Ovary (tissue), 9 donors: ENCODE data around the gene NUP188. TPM values are rescaled to one million over a fixed set of nuclear protein-coding genes. Genes with fewer than 3 reads are reported as not detected.

Experiments
- DNase-seq, 5 donors: peaks; one replicate each; pipeline ENCODE4 v3.0.0-alpha.2; 2019 to 2020
- H3K27ac ChIP-seq, 2 donors: fragments of 200-600 bp; one replicate each; pipeline versions ENCODE4 v1.5.1 to v1.8.0; 2019 to 2022
- H3K27me3 ChIP-seq: fragments of 200-600 bp; one replicate; pipeline ENCODE4 v1.8.0; 2022
- H3K36me3 ChIP-seq: fragments of 200-600 bp; sonication (generic); one replicate; pipeline ENCODE4 v1.5.1; 2019
- H3K4me1 ChIP-seq: one replicate; pipeline ENCODE4 v1.8.1; 2013; ENCODE audit warnings: mild to moderate bottlenecking, moderate library complexity; ENCODE audit not compliant: insufficient read depth
- H3K4me3 ChIP-seq: fragments of 200-600 bp; sonication (generic); one replicate; pipeline ENCODE4 v1.5.1; 2017
- H3K9me3 ChIP-seq, 2 donors: fragments of 200-600 bp in 1 of 2; sonication (generic) in 1 of 2; one replicate each; pipeline versions ENCODE4 v1.5.1 to v1.8.1; 2013 to 2019; ENCODE audit warnings: mild to moderate bottlenecking in 1 of 2, moderate library complexity in 1 of 2
- EP300 ChIP-seq: sonication (generic); formaldehyde crosslinking; IDR thresholded peaks from one replicate; pipeline ENCODE4 v1.6.1; 2017; ENCODE audit warnings: antibody characterized with exemption
- POLR2A ChIP-seq: fragments of 450-650 bp; IDR thresholded peaks from one replicate; pipeline ENCODE4 v1.6.1; 2017; ENCODE audit warnings: antibody characterized with exemption, mild to moderate bottlenecking, moderate library complexity
- WGBS, 3 donors: extraction: QIAGEN DNeasy Blood & Tissue Kit in 1 of 3; methylation state at CpG; one replicate each; pipeline versions ENCODE4 v1.1.5 to v1.1.7; 2013 to 2017; 5-methylcytosine and 5-hydroxymethylcytosine counted together
- intact Hi-C, 4 donors: fragments of 100-400 bp; cut with DNase I; formaldehyde crosslinking; loops; one replicate each; pipeline versions ENCODE4 v1.11.0 to v1.15.1; 2022 to 2023
- polyA plus RNA-seq, 2 donors: library from polyadenylated mRNA; stranded (reverse); fragments of 200-250 nt in 1 of 2; fragments of 350-450 nt in 1 of 2; fragmentation: Illumina TruSeq in 1 of 2; extraction: RNeasy Lipid Tissue Mini Kit (QIAGEN cat#74804) in 1 of 2; gene quantifications; one replicate each; pipeline ENCODE4 v1.2.3, GENCODE V29; 2013 to 2014
- total RNA-seq, 7 donors: library from RNA; depleted of rRNA in 2 of 7; stranded (reverse); fragments of >200 nt in 2 of 7; fragmentation: NEBNext Ultra II Directional in 3 of 7; extraction: Animal tissue kit (Norgen Biotek cat#: 25700) in 3 of 7; gene quantifications; one replicate each; pipeline versions ENCODE4 v1.1.0 to v1.2.4, GENCODE V29; 2016 to 2023
- TF ChIP-seq, protein P1 (sequence below), 3 donors: fragments of 450-650 bp in 2 of 3; fragments of 200-600 bp in 1 of 3; IDR thresholded peaks; one replicate each; pipeline versions ENCODE4 v1.5.1 to v1.8.0; 2016 to 2022; ENCODE audit warnings: antibody characterized with exemption in 3 of 3, mild to moderate bottlenecking in 1 of 3
- donor health status: DM: no; HTN: no; CAD: no; lungs with moderate emphysema.
- donor health status: DM: no; HTN: no; CAD: no.
- donor health status: Bipolar disorder and iron deficiency.
- donor health status: DM: yes; HTN: yes; CAD: no.
- donor health status: DM: no; HTN: no; CAD: no.
- donor health status: DM: yes; HTN: yes; CAD: no.

Gene NUP188
- total and polyA plus RNA-seq, 9 donors: 10.6 to 43.8 (median 25.1) TPM

DNA sequence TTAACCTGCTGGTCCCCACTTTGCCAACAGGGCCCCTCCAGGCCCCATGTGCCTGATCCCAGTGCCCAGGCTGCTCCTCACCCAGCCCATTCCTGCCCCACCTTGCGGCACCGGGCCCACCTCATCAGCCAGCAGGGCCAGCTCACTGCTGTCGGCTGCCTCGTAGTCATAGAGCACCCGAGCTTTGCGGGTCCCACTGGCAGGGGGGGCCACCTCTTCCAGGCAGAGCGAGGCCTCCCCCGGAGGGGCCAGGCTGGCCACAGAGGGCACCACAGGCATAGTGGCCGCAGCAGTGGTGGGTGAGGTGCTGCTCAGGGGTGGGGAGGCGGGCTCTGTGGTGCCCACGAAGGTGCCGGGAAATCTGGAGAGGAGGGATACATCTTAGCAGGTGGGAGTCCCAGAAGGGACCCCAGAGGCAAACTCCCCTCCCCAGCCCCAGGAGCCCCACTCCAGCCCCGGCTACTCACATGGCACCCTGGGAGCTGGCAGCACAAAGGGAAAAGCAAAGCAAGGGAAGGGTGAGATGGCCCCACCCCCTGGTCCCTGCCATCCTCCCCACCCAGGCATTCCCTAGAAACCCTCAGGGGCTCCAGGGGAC is 61.6 kb downstream of the NUP188 start:
- no peaks in the 10 kb centered on the region for H3K36me3 ChIP-seq
- peaks cover 10% of the 10 kb centered on the region for H3K4me1 ChIP-seq
- no peak for DNase-seq
- H3K27me3 ChIP-seq: no peaks in the 10 kb centered on the region
- no peak overlapping the region for H3K4me3 ChIP-seq
- H3K27ac ChIP-seq: peak overlapping the region in 1 of 2 donors; percentile 55
- TF ChIP-seq EP300 (no peak), POLR2A (no peak)
- TF ChIP-seq, protein P1, sequence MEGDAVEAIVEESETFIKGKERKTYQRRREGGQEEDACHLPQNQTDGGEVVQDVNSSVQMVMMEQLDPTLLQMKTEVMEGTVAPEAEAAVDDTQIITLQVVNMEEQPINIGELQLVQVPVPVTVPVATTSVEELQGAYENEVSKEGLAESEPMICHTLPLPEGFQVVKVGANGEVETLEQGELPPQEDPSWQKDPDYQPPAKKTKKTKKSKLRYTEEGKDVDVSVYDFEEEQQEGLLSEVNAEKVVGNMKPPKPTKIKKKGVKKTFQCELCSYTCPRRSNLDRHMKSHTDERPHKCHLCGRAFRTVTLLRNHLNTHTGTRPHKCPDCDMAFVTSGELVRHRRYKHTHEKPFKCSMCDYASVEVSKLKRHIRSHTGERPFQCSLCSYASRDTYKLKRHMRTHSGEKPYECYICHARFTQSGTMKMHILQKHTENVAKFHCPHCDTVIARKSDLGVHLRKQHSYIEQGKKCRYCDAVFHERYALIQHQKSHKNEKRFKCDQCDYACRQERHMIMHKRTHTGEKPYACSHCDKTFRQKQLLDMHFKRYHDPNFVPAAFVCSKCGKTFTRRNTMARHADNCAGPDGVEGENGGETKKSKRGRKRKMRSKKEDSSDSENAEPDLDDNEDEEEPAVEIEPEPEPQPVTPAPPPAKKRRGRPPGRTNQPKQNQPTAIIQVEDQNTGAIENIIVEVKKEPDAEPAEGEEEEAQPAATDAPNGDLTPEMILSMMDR (IDR thresholded peaks at IDR 0.05): no peak
- WGBS, 3 donors: 81 to 89% (median 84%) methylated on average over 11 to 13 of the region's 13 CpGs
- no peaks in the 10 kb centered on the region for H3K9me3 ChIP-seq
- intact Hi-C loops: no loop called here

DNA sequence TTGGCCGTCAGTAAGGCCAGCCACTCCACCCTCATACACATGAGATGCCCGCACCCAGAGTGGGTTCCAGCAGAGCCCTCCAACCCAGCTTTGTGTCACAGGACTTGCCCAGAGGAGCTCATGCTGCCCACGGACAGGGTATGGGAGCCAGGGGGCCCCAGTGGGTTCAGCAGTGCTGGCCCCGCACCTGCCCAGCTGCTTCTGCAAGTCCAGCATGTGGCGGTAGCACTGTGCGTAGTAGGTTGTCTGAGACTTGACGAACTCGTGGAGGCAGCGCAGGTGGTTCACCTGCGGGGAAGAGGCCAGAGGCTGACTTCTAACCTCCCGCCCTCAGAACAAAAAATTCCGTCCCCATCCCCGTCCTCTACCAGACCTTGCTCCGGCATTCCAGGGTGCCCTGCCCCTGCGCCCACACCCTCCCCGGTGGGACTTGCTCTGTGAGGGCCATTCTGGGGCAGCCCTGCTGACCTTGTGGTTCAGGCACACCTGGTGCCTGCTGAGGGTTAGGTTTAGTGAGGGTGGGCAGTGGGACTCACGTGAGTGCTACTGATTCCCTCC is 62.2 kb downstream of the NUP188 start:
- H3K27me3 ChIP-seq: no peaks in the 10 kb centered on the region
- H3K9me3 ChIP-seq: no peaks in the 10 kb centered on the region
- H3K36me3 ChIP-seq: no peaks in the 10 kb centered on the region
- no peak overlapping the region for H3K4me3 ChIP-seq
- H3K27ac ChIP-seq: no peak overlapping the region
- H3K4me1 ChIP-seq: peaks cover 10% of the 10 kb centered on the region
- WGBS, 3 donors: 89 to 90% (median 90%) methylated on average over 15 to 17 of the region's 17 CpGs
- intact Hi-C loops: no loop called here
- TF ChIP-seq, protein P1 (IDR thresholded peaks at IDR 0.05): no peak
- TF ChIP-seq POLR2A: no peak
- no peak for TF ChIP-seq EP300
- no peak for DNase-seq

DNA sequence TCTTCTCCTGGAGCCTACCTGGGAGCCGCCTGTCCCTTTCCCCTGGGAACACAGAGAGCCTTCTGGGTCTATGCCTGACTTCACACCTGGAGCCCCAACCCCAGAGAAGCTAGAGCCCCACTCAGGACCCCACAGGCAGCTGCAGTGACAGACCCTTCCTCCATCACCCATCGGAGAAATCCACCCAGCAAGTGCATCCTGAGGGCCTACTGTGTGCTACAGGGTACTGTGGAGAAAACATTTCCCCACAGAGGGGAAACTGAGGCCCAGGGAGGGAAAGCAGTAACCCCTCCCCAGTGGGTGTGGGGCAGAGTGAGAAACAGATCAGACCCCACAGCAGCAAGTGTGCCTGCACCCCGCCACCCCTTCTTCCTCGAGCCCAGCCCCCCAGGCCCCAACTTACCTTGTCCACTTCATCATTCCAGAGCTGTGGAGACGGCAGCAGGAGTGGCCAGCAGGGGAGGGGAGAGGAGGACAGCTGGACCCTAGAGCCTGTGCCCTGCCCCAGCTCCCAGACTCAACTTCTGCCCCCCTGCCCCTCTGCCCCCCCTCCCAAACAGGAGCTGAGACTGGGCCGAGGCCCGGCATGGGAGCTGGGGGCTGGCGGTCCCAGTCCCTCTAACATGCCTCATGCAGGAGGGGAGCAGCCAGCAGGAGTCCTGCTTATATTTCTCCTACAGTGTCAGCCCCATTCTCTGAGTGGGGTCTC is 62.9 kb downstream of the NUP188 start:
- DNase-seq: no peak
- Histone ChIP-seq H3K36me3 (no peaks in the 10 kb centered on the region), H3K9me3 (no peaks in the 10 kb centered on the region), H3K4me3 (no peak overlapping the region), H3K27ac (no peak overlapping the region), H3K4me1 (peaks cover 10% of the 10 kb centered on the region), H3K27me3 (no peaks in the 10 kb centered on the region)
- intact Hi-C loops: no loop called here
- WGBS, 3 donors: 87 to 95% (median 87%) methylated on average over 8 of the region's 8 CpGs
- no peak for TF ChIP-seq POLR2A

DNA sequence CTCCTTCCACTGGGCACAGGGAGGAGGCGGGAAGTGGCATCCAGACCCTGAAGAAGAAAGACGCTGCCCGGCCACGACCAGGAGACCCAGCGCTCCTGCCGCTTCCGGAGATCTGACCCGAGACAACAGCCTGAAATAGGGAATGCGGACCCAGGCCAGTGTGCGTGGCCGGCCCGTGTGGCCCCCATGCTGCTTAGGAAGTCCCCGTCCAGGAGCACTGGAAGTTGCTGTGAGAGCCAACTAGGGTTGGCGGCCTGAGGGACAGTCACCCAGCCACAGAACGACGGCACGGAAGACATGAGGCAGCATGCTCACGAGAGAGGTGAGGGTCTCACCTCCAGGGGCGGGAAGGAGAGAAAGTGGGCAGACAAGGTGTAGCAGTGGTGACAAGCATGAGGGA is 63.7 kb downstream of the NUP188 start:
- H3K36me3 ChIP-seq: no peaks in the 10 kb centered on the region
- TF ChIP-seq EP300: no peak
- TF ChIP-seq, protein P1 (IDR thresholded peaks at IDR 0.05): no peak
- TF ChIP-seq POLR2A: no peak
- no peak overlapping the region for H3K27ac ChIP-seq
- intact Hi-C loops: no loop called here
- H3K27me3 ChIP-seq: no peaks in the 10 kb centered on the region
- peaks cover 10% of the 10 kb centered on the region for H3K4me1 ChIP-seq
- no peak overlapping the region for H3K4me3 ChIP-seq
- no peaks in the 10 kb centered on the region for H3K9me3 ChIP-seq
- 93 to 94% (median 94%) methylated on average over 19 of the region's 19 CpGs for WGBS, 3 donors
- DNase-seq: no peak

DNA sequence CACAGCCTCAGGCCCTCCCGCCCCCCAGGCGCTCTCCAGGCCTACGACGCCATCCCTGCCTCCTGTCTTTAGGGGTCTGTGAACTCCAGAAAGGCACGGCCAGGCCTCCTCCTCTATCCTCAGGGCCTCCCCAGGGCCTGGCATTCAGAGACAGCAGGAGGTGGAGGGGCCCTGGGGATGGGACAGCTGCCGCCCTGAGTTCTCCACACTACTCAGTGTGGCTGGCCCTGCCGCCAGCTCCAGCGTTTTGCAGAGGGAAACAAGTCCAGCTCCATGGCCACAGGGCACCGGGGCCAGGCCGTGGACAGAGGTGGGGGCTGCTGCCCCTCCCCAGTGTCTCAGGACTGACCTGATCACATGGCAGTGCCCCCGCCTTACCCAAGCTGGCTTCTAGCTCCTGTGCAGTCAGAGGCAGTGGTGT is 64.3 kb downstream of the NUP188 start:
- Histone ChIP-seq H3K4me3 (no peak overlapping the region), H3K9me3 (no peaks in the 10 kb centered on the region), H3K4me1 (peaks cover 7% of the 10 kb centered on the region), H3K27me3 (no peaks in the 10 kb centered on the region), H3K27ac (no peak overlapping the region), H3K36me3 (no peaks in the 10 kb centered on the region)
- DNase-seq: no peak
- intact Hi-C loops: no loop called here
- WGBS, 3 donors: 84 to 85% (median 84%) methylated on average over 11 of the region's 11 CpGs
- TF ChIP-seq EP300 (no peak), POLR2A (no peak)
- TF ChIP-seq, protein P1 (IDR thresholded peaks at IDR 0.05): no peak
